GM19351 (cell line): ENCODE results near the gene FOXR2.

Experiments
- ATAC-seq: cut with Tn5 transposase; IDR thresholded peaks from one replicate; pipeline ENCODE4 v1.9.1; 2021; ENCODE audit warnings: mild to moderate bottlenecking, moderate library complexity; ENCODE audit not compliant: unreplicated experiment

Gene FOXR2

DNA sequence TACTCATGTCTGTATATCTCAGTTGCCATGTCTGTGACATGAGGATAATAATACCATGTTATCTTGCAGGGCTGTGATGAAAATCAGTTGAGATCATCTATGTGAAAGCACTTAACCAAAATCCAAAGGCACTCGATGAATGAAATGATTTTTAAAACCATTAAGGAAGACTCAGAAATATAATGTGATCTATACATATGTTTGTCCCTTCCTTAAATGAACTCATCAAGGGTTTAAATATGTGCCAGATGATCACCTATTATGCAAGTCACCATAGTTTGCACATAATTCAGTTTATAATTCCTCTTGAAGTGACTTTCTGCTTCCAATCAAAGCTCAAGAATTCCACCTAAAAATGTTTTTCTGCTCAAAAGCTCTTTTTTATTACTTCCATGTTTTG lies at the start of gene FOXR2:
Gene FOXR2 (plus strand): TSS at position 301 of the 400 bp plus-strand sequence. CDS start 312 bp downstream, outside the sequence.
- no peak for ATAC-seq

- no peak for ATAC-seq
Measured at GRCh38 chrX:55579115-55579514, 44.1 kb upstream of the FOXR2 start.

GRCh38 chrX:55582447-55582846 lies 40.8 kb upstream of the FOXR2 start:
- no peak for ATAC-seq

DNA sequence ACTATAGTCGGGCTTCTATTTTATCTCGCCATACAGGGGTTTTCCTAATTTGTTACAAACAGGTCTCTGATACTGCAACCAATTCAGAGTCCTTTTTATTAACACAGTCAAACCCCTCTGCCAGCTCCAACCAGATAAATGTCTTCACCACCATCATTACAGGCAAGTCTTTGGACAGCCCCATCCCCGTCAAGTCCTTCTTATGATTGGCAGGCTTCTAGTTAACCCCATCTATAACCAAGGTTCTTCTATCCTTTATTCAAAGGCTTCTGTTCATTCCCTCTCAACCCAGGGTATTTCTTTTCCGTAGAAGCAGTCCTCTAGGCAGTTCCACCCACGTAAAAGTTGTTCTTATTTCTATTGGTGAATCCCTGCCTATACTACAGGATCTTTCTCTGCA lies 29.9 kb upstream of the FOXR2 start:
- no peak for ATAC-seq

DNA sequence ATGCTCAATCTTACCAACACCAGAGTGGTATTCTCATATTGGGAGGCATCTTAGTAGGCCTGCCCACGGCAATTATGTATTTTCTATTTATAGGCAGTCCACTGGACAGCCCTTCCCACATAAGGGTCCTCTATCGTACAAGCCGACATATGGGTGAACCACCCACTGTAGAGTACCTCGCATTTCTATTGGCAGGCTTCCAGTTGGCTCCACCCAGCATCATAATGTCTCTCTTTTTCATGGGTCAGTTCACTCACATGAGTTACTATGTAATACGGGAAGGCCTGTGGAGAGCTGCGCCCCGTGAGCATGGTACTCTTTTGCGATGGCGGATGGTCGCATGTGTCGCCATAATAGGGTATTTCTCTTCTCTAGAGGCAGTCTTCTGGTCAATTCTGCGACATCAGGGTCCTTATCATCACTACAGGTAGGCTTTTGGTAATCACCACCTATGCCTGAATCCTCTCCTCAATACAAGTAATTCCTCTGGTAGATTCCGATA lies 29.4 kb upstream of the FOXR2 start:
- ATAC-seq, result no peak

- no peak for ATAC-seq
Measured at GRCh38 chrX:55598333-55598732, 24.9 kb upstream of the FOXR2 start.

- ATAC-seq, result no peak
Measured at GRCh38 chrX:55619547-55619946, 3.7 kb upstream of the FOXR2 start.

GRCh38 chrX:55624403-55624802 lies 1.2 kb downstream of the FOXR2 start:
- no peak for ATAC-seq

DNA sequence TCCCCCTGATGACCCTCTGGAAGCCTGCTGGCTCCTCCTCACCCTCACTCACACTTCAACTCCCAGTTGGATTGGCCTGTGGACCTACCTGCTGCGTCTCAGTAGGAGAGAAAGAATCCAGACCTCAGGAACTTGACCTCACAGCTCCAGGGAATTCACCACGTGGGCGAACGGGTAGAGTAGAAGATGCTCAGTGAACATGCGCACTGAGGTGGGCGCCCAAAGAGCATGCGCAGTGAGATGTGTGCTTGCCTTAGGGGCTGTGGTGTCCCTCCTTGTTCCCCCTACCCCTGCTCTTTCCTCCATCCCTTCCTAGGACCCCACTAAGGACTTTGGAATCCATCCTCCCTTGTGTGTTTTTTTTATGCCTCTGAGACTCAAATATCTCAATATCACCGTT lies 12.9 kb downstream of the FOXR2 start:
- ATAC-seq, result no peak

GRCh38 chrX:55638933-55639332 lies 15.7 kb downstream of the FOXR2 start:
- peak; percentile 55 for ATAC-seq

GRCh38 chrX:55640854-55641253 lies 17.7 kb downstream of the FOXR2 start:
- peak; percentile 64 for ATAC-seq

GRCh38 chrX:55648434-55648833 lies 25.2 kb downstream of the FOXR2 start:
- peak; percentile 38 for ATAC-seq

- no peak for ATAC-seq
Measured at GRCh38 chrX:55659931-55660330, 36.7 kb downstream of the FOXR2 start.

GRCh38 chrX:55663584-55663983 lies 40.4 kb downstream of the FOXR2 start:
- ATAC-seq, result no peak

- ATAC-seq, result no peak
Measured at GRCh38 chrX:55668084-55668483, 44.9 kb downstream of the FOXR2 start.
